NCI-H510A (cell line): ENCODE results near the gene ASB16.
"Not testable (repeated sequence)": the region's sequence is repeated elsewhere in the genome, so short reads cannot be mapped to it uniquely, and the experiment has no call there.

ENCODE experiments used
- DNase-seq: peaks from one replicate; lab custom pipeline; 2025; lab: John Stamatoyannopoulos, UW

The ASB16 gene, protein sequence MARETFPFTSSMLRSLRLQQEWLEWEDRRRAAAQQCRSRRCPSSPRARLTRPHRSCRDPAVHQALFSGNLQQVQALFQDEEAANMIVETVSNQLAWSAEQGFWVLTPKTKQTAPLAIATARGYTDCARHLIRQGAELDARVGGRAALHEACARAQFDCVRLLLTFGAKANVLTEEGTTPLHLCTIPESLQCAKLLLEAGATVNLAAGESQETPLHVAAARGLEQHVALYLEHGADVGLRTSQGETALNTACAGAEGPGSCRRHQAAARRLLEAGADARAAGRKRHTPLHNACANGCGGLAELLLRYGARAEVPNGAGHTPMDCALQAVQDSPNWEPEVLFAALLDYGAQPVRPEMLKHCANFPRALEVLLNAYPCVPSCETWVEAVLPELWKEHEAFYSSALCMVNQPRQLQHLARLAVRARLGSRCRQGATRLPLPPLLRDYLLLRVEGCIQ

GRCh38 chr17:44170499-44171201 lies at the start of gene ASB16:
TSS of gene ASB16 (plus strand) at chr17:44170704. CDS start at chr17:44170790, 86 bp downstream.
- DNase-seq = no peak

DNA sequence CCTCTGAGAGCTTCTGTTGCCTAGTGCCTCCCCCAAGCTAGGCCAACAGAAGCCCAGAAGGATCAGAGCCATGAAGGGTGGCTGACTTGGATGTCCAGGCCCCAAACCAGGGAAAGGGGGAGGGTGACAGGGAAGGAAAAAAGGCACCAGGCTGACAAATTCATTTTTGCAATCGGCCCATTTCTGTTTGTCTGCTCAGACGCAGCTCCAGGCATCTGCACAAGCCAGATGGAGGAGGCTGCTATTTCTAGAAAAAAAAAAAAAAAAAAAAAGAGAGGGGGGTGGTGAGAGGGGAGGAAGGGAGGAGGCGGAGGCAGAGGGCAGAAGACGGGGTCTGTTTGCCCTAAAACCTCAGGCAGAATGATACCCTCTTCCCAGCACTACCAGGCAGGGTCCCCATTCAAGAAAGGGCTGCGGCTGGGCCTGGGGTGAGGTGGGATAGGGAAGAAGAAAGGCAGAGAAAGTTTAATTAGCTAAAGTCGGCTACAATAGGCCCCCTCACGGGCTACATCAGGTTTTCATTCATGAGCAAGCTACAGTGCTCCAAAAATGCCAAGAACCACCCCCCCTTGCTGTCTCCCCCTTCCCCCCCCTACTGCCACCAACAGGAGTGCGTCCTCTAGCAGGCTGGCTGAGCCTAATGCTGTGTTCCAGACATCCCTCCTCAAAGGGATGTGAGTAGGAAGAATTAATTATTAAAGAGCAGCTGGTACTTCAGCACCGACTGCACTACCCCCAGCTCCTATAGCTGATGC lies 49.5 kb upstream of the ASB16 start:
- DNase-seq = no peak

DNA sequence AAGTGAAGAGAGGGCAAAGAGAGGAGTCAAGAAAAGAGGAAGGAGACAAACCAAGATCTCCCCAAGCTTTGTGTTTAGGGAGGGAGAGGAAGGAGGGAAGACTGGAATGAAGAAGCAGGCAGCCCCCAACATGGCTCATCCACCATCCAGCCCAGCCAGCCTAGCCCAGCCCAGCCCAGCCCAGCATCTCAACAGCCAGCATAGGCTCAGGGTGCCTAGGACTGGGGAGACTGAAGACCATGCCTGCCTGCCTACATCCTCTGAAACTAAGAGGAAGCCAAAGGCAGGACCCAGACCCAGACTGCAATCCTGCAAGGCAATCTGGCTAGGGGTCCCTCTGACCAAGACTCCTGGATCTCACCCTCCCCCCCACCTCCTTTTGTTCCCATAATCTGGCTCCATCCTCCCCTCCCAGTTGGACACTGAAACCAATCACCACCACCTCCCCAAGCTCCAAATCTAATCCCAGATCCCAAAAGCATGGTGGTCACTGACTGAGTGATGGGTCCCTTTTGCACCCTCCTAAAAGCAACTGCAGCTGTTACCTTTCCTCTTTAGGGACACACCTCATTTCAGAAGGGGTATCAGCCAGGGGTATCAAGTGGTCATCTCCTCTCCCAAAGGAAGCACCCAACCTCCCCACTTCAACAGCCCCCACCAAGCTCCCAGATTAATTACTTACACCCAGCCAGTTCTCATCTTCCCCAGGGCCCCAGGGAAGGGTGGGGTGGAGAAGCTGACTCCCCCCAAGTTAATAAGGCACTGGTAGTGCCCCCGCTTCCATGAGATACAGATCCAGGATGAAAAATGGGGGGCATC lies 48.3 kb upstream of the ASB16 start:
- no peak for DNase-seq

DNA sequence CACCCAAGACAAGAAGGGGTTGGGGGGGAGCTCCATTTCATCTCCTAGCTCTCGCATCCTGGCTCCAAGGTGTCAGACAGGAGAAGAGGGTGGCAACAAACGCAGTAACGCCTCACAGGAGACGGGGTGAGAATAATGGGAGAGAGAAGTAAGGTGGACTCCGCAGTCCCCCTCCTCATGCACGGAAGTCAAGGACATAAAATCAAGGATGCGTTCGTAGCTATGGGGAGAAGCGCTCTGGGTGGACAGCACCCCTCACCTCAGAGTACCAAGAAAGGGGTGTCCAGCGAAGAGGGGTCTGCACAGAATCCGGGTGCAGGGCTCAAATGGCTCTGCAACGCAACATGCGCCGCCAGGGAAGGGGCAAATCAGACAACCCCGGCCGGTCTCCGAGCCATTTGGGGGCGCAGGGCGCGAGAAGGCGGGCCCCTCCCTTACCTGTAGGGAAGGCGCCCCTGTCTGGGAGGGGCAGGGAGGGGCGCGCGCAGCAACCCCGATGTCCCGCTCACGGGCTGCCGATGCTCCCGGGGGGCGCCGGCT lies 47.6 kb upstream of the ASB16 start:
- DNase-seq = no peak

DNA sequence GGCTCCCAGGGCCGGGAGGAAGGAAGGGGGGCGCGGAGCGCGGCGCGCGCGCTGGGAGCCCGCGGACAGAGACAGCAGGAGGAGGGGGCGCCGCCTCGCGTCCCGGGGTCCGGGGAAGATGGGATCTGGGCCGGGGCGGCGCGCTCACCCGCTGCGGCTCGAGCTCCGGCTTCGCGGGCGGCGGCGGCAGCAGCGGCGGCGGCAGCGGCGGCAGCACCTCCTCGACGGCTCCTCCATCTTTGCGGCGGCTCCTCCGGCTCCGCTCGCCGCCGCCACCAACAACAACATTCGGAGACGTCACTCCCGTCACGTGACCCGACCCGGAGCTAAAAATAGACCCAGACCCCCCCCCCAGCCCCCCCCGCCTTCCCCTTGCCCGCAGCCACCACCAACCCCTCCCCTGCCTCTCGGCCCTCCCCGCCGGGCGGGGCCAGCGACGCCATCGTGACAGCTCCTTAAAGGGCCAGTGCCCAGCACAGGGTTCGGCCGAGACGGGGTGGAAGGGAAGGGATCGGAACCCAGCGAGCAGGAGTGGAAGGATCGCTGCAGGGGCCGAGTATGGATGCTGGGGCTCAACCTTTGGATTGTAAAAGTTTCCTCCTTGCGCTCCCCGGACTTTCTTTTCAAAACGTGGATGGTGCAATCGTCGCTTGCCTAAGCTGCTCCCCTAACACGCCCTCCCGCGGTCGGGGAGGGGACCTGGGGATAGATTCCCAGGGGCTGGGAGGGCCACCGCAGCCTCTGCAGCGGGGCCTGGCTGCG lies 47.0 kb upstream of the ASB16 start, which contains the start of gene HDAC5:
Gene HDAC5 (minus strand): TSS at position 286 of the 762 bp plus-strand sequence. CDS start 6,126 bp downstream, outside the sequence.
- DNase-seq = peak; percentile 86

DNA sequence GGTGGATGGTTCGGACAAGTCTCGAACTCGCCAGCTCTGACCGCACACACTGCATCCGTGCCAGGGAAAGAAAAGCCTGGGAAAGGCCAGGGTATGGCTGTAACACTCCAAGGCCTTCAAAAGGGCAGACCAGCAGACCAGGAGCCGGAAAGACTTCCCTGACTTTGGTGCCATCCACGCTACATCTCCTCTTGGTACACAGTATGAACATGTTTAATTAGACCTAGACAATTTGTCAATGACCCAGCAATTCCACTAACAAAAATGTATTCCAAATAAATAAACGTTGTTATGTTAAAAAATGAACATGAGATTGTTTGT lies 46.4 kb upstream of the ASB16 start:
- no peak for DNase-seq

GRCh38 chr17:44128383-44128782 lies 42.1 kb upstream of the ASB16 start:
- no peak for DNase-seq

DNA sequence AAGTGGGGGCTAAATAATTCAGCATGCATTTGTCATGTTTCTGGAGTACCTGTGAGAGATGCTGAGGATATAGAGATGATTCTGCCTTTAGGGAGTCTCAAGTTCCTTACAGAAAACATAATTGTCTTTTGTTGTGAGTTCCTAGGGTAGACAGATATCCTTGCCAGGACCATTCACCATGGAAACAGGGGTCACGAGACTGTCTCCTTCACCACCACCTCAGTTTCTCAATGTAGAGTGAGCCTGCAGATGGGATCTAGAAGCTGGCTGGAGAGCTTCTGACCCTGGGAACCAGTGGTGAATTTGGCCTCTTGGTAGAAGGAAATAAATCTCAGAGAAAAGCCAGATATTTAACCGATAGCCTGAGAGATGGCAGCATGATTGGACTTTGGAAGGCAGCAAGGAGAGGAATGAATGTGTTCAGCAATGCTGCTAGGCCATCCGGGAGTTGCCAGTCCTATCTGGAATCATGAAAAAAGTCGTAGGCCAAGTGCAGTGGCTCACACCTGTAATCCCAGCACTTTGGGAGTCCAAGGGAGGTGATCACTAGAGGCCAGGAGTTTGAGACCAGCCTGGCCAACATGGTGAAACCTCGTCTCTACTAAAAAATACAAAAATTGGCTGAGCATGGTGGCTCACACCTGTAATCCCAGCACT lies 39.7 kb upstream of the ASB16 start:
- no peak for DNase-seq

DNA sequence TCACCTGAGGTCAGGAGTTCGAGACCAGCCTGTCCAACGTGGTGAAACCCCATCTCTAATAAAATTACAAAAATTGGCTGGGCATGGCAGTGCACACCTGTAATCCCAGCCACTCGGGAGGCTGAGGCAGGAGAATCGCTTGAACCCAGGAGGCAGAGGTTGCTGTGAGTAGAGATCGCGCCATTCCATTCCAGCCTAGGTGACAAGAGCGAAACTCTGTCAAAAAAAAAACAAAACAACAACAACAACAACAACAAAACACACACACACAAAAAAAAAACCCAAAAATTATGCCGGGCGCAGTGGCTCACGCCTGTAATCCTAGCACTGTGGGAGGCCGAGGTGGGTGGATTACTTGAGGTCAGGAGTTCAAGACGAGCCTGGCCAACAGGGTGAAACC lies 39.1 kb upstream of the ASB16 start:
- not testable (repeated sequence) for DNase-seq

- no peak for DNase-seq
Measured at GRCh38 chr17:44132275-44132821, 38.2 kb upstream of the ASB16 start.

DNA sequence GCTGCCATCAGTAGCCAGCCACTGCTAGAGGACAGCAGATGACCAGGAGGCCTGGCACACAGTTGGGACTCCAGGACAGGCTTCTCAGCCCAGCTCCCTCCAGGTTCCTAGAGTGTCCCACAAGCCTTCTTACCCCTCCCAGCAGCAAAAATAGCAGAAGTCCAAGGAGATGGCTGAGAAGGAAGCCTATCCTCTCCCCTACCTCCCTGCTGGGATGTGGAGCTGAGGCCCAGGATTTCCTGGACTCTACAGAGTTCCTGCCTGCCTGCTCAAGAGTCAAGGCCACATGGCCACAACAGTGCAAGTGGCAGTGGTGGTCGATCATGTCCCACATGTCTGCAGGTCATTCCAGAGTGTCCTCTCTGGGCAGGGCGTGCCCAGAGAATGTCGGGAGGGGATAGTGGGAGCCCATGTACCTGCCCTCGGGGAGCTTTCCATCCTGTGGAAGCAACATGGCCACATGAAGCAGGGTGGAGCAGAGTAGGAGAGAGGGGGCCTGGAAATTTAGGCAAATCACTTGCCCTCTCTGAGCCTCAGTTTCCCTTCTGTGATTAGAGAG lies 36.5 kb upstream of the ASB16 start:
- DNase-seq = no peak

DNA sequence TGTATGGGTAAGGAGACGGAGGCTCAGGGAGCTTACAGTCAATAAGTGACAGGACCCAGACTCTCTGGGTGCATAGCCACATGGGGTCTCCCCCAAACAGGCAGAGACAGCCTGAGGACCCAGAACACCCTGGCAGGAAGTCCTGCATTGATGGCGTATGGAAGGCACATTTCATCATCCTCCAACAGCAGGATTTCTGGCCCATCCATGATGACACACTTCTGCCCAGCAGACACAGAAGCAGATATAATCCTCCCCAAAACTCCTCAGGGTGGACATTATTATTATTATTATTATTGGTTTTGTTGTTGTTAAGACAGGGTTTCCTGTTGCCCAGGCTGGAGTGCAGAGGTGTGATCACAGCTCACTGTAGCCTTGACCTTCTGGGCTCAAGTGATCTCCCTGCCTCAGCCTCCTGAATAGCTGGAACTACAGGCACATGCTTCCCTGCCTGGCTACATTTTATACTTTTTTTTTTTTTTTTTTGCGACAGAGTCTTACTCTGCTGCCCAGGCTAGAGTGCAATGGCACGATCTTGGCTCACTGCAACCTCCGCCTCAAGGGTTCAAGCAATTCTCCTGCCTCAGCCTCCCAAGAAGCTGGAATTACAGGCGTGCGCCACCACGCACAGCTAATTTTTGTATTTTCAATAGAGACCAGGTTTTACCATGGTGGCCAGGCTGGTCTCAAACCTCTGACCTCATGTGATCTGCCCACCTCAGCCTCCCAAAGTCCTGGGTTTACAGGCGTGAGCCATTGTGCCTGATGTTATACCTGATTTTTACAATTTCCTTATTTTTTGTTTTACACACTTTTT lies 35.5 kb upstream of the ASB16 start:
- DNase-seq = no peak

- peak; percentile 61 for DNase-seq
Measured at GRCh38 chr17:44137891-44138709, 32.4 kb upstream of the ASB16 start.

GRCh38 chr17:44143921-44144320 lies 26.6 kb upstream of the ASB16 start:
- DNase-seq = not testable (repeated sequence)

- DNase-seq = no peak
Measured at GRCh38 chr17:44144966-44145739, 25.4 kb upstream of the ASB16 start.

- no peak for DNase-seq
Measured at GRCh38 chr17:44146375-44147346, 23.8 kb upstream of the ASB16 start.
